GM18907 (cell line): ENCODE data around the gene ETV2.
"Not testable (repeated sequence)": the region's sequence is repeated elsewhere in the genome, so short reads cannot be mapped to it uniquely, and the experiment has no call there.

Source experiments
- ATAC-seq: cut with Tn5 transposase; IDR thresholded peaks from one replicate; pipeline ENCODE4 v1.9.1; 2021; ENCODE audit warnings: mild to moderate bottlenecking, moderate library complexity; ENCODE audit not compliant: unreplicated experiment

Gene ETV2

GRCh38 chr19:35641515-35642151 is at the start of gene ETV2:
ETV2 (plus strand) TSS chr19:35641745; CDS start chr19:35642461, 716 bp downstream.
- ATAC-seq: no peak

- no peak for ATAC-seq
Measured at GRCh38 chr19:35592226-35592625, 49.3 kb upstream of the ETV2 start.

GRCh38 chr19:35595026-35595425 is 46.5 kb upstream of the ETV2 start:
- not testable (repeated sequence) for ATAC-seq

- no peak for ATAC-seq
Measured at GRCh38 chr19:35595928-35596327, 45.6 kb upstream of the ETV2 start.

- peak; percentile 55 for ATAC-seq
Measured at GRCh38 chr19:35596366-35596999, 45.1 kb upstream of the ETV2 start.

- ATAC-seq: no peak
Measured at GRCh38 chr19:35601971-35602370, 39.6 kb upstream of the ETV2 start.

GRCh38 chr19:35604436-35604835 is 37.1 kb upstream of the ETV2 start:
- not testable (repeated sequence) for ATAC-seq

- not testable (repeated sequence) for ATAC-seq
Measured at GRCh38 chr19:35607170-35607569, 34.4 kb upstream of the ETV2 start.

- no peak for ATAC-seq
Measured at GRCh38 chr19:35607661-35608060, 33.9 kb upstream of the ETV2 start.

- no peak for ATAC-seq
Measured at GRCh38 chr19:35608251-35608650, 33.3 kb upstream of the ETV2 start.

GRCh38 chr19:35609851-35610353 is 31.6 kb upstream of the ETV2 start:
- peak; percentile 38 for ATAC-seq

GRCh38 chr19:35612224-35612558 is 29.4 kb upstream of the ETV2 start:
- ATAC-seq: peak; percentile 4

- peak; percentile 72 for ATAC-seq
Measured at GRCh38 chr19:35612559-35613321, 28.8 kb upstream of the ETV2 start, which contains the start of gene HAUS5. HAUS5 (plus strand) TSS chr19:35612735; CDS start chr19:35612795, 60 bp downstream.

GRCh38 chr19:35613574-35613973 is 28.0 kb upstream of the ETV2 start:
- ATAC-seq: no peak

- ATAC-seq: no peak
Measured at GRCh38 chr19:35615036-35615435, 26.5 kb upstream of the ETV2 start.

GRCh38 chr19:35618857-35619256 is 22.7 kb upstream of the ETV2 start:
- ATAC-seq: no peak

GRCh38 chr19:35619290-35619923 is 22.1 kb upstream of the ETV2 start:
- no peak for ATAC-seq

- ATAC-seq: no peak
Measured at GRCh38 chr19:35620001-35620400, 21.5 kb upstream of the ETV2 start.

- no peak for ATAC-seq
Measured at GRCh38 chr19:35621708-35622107, 19.8 kb upstream of the ETV2 start.

GRCh38 chr19:35622750-35623149 is 18.8 kb upstream of the ETV2 start:
- ATAC-seq: no peak

- no peak for ATAC-seq
Measured at GRCh38 chr19:35623327-35624010, 18.1 kb upstream of the ETV2 start.
